H1 (cell line): ENCODE results near the gene FAM53A.

ENCODE experiments used
- BACH1 ChIP-seq: IDR thresholded peaks from 2 replicates; pipeline ENCODE4 v1.6.1; 2012; ENCODE audit warnings: low read length, improper control_type of control experiment
- JUN ChIP-seq: IDR thresholded peaks from 2 replicates; pipeline ENCODE4 v1.6.1; 2011; ENCODE audit warnings: low read depth, mild to moderate bottlenecking, improper control_type of control experiment, low read length
- JUND ChIP-seq: IDR thresholded peaks from 2 replicates; pipeline ENCODE4 v1.6.1; 2011; ENCODE audit warnings: mild to moderate bottlenecking, improper control_type of control experiment, low read length
- KDM5A ChIP-seq: fragments of 200-600 bp; IDR thresholded peaks from 2 replicates; pipeline ENCODE4 v1.7.1; 2012; ENCODE audit warnings: mild to moderate bottlenecking, low read length, inconsistent platforms, mixed read lengths
- POLR2A ChIP-seq, 2 experiments: IDR thresholded peaks; 1 replicate in 1 of 2; 2 replicates in 1 of 2; pipeline ENCODE4 v1.6.1; 2011; ENCODE audit warnings: low read depth in 2 of 2, low read length in 2 of 2, mild to moderate bottlenecking in 2 of 2; ENCODE audit errors: control extremely low read depth in 1 of 2
- POLR2AphosphoS5 ChIP-seq: IDR thresholded peaks from 2 replicates; pipeline ENCODE4 v1.6.1; 2011; ENCODE audit warnings: low read depth, low read length
- SIN3A ChIP-seq, 2 experiments: IDR thresholded peaks in 1 of 2; conservative IDR thresholded peaks in 1 of 2; 2 replicates each; pipeline ENCODE4 v1.6.1; 2011 to 2012; ENCODE audit warnings: low read length in 2 of 2, improper control_type of control experiment in 1 of 2, low read depth in 1 of 2, mild to moderate bottlenecking in 1 of 2
- ZNF274 ChIP-seq: IDR thresholded peaks from 2 replicates; pipeline ENCODE4 v1.7.0; 2012; ENCODE audit warnings: low read length, borderline replicate concordance; ENCODE audit errors: extremely low read depth
- TF ChIP-seq, protein P1 (sequence below), 3 experiments: IDR thresholded peaks; 1 replicate in 2 of 3; 2 replicates in 1 of 3; pipeline versions ENCODE4 v1.5.1 to v1.6.1; 2011; ENCODE audit warnings: low read length in 3 of 3, mild to moderate bottlenecking in 3 of 3, inconsistent platforms in 2 of 3, low read depth in 1 of 3, moderate library complexity in 1 of 3; ENCODE audit not compliant: insufficient read depth in 1 of 3; ENCODE audit errors: control extremely low read depth in 1 of 3
- TF ChIP-seq, protein P2 (sequence below): IDR thresholded peaks from 2 replicates; pipeline ENCODE4 v1.6.1; 2012; ENCODE audit warnings: low read length, inconsistent platforms

DNA sequence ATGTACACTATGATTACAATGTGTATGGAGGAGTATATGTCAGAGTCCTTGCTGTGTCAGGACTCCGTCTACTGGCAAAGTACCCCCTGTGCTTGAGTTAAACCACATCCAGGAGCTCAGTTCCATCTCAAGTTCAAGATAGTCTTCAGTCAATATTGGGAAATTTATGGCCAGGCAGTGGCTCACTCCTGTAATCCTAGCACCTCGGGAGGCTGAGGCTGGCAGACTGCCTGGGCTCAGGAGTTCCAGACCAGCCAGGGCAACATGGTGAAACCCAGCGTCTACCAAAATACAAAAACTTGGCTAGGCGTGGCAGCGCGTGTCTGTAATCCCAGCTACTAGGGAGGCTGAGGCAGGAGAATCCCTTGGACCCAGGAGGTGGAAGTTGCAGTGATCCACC lies 22.2 kb upstream of the FAM53A start:
- no peak for TF ChIP-seq POLR2AphosphoS5
- TF ChIP-seq, protein P1, sequence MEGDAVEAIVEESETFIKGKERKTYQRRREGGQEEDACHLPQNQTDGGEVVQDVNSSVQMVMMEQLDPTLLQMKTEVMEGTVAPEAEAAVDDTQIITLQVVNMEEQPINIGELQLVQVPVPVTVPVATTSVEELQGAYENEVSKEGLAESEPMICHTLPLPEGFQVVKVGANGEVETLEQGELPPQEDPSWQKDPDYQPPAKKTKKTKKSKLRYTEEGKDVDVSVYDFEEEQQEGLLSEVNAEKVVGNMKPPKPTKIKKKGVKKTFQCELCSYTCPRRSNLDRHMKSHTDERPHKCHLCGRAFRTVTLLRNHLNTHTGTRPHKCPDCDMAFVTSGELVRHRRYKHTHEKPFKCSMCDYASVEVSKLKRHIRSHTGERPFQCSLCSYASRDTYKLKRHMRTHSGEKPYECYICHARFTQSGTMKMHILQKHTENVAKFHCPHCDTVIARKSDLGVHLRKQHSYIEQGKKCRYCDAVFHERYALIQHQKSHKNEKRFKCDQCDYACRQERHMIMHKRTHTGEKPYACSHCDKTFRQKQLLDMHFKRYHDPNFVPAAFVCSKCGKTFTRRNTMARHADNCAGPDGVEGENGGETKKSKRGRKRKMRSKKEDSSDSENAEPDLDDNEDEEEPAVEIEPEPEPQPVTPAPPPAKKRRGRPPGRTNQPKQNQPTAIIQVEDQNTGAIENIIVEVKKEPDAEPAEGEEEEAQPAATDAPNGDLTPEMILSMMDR (IDR thresholded peaks at IDR 0.05; ENCODE audit: control extremely low read depth in 1 of 3, insufficient read depth in 1 of 3, low read depth in 1 of 3, low read length in 3 of 3) = no peak
- TF ChIP-seq BACH1 = no peak
- no peak for TF ChIP-seq JUN
- TF ChIP-seq, protein P2, sequence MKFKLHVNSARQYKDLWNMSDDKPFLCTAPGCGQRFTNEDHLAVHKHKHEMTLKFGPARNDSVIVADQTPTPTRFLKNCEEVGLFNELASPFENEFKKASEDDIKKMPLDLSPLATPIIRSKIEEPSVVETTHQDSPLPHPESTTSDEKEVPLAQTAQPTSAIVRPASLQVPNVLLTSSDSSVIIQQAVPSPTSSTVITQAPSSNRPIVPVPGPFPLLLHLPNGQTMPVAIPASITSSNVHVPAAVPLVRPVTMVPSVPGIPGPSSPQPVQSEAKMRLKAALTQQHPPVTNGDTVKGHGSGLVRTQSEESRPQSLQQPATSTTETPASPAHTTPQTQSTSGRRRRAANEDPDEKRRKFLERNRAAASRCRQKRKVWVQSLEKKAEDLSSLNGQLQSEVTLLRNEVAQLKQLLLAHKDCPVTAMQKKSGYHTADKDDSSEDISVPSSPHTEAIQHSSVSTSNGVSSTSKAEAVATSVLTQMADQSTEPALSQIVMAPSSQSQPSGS = no peak
- TF ChIP-seq POLR2A (IDR thresholded peaks at IDR 0.05; ENCODE audit: control extremely low read depth in 1 of 2, low read depth in 2 of 2, low read length in 2 of 2) = no peak
- no peak for TF ChIP-seq SIN3A (conservative IDR thresholded peaks at IDR 0.05 in 1 of 2, IDR thresholded peaks at IDR 0.05 in 1 of 2; ENCODE audit: low read depth in 1 of 2, low read length in 2 of 2)
- TF ChIP-seq KDM5A = no peak
- no peak for TF ChIP-seq JUND
- no peak for TF ChIP-seq ZNF274
